HG02623 (cell line): ENCODE results near the gene PNMA6E.
"Not testable (repeated sequence)": the region's sequence is repeated elsewhere in the genome, so short reads cannot be mapped to it uniquely, and the experiment has no call there.

Experiments used
- ATAC-seq: cut with Tn5 transposase; IDR thresholded peaks from one replicate; pipeline ENCODE4 v1.9.1; 2021; ENCODE audit warnings: moderate library complexity; ENCODE audit not compliant: unreplicated experiment

Gene PNMA6E

GRCh38 chrX:153409414-153410101, 8.4 kb upstream of the PNMA6E start:
- ATAC-seq, result no peak

- no peak for ATAC-seq
Observed at GRCh38 chrX:153408871-153409351, 7.8 kb upstream of the PNMA6E start.

GRCh38 chrX:153408221-153408721, 7.1 kb upstream of the PNMA6E start:
- ATAC-seq, result no peak

- no peak for ATAC-seq
Observed at GRCh38 chrX:153407736-153408135, 6.6 kb upstream of the PNMA6E start.

- ATAC-seq, result no peak
Observed at GRCh38 chrX:153406903-153407302, 5.8 kb upstream of the PNMA6E start.

- no peak for ATAC-seq
Observed at GRCh38 chrX:153406011-153406410, 4.9 kb upstream of the PNMA6E start.

- no peak for ATAC-seq
Observed at GRCh38 chrX:153405426-153405825, 4.3 kb upstream of the PNMA6E start.

GRCh38 chrX:153404333-153404732, 3.2 kb upstream of the PNMA6E start:
- not testable (repeated sequence) for ATAC-seq

GRCh38 chrX:153400146-153401132, 711 bp downstream of the PNMA6E start:
- ATAC-seq, result no peak

GRCh38 chrX:153398275-153398960, 2.7 kb downstream of the PNMA6E start:
- ATAC-seq, result no peak

- ATAC-seq, result no peak
Observed at GRCh38 chrX:153397256-153397960, 3.7 kb downstream of the PNMA6E start.

- no peak for ATAC-seq
Observed at GRCh38 chrX:153396320-153397195, 4.6 kb downstream of the PNMA6E start.

GRCh38 chrX:153395613-153396319, 5.4 kb downstream of the PNMA6E start:
- ATAC-seq, result no peak

GRCh38 chrX:153394612-153395011, 6.5 kb downstream of the PNMA6E start:
- no peak for ATAC-seq

- ATAC-seq, result no peak
Observed at GRCh38 chrX:153392642-153393321, 8.4 kb downstream of the PNMA6E start.

- not testable (repeated sequence) for ATAC-seq
Observed at GRCh38 chrX:153389460-153389768, 11.7 kb downstream of the PNMA6E start.

- ATAC-seq, result no peak
Observed at GRCh38 chrX:153388722-153389459, 12.3 kb downstream of the PNMA6E start.
